Mucosa of stomach (tissue), 1 donor: Measurements from ENCODE around the gene SSR4.
"Not testable (repeated sequence)": the region's sequence is repeated elsewhere in the genome, so short reads cannot be mapped to it uniquely, and the experiment has no call there.

Source experiments
- H3K27me3 ChIP-seq: one replicate; pipeline ENCODE4 v1.7.0; 2013; ENCODE audit warnings: mild to moderate bottlenecking, low read length; ENCODE audit not compliant: control insufficient read depth, insufficient read depth
- H3K36me3 ChIP-seq: one replicate; pipeline ENCODE4 v1.7.0; 2013; ENCODE audit warnings: low read length; ENCODE audit not compliant: control insufficient read depth, insufficient read depth
- H3K4me1 ChIP-seq: one replicate; pipeline ENCODE4 v1.7.0; 2013; ENCODE audit warnings: mild to moderate bottlenecking, low read length; ENCODE audit not compliant: control insufficient read depth, insufficient read depth
- H3K4me3 ChIP-seq: one replicate; pipeline ENCODE4 v1.7.0; 2013; ENCODE audit warnings: low read length
- H3K9ac ChIP-seq: one replicate; pipeline ENCODE4 v1.7.0; 2013; ENCODE audit warnings: mild to moderate bottlenecking, low read length, moderate library complexity
- H3K9me3 ChIP-seq: one replicate; pipeline ENCODE4 v1.7.0; 2013; ENCODE audit warnings: mild to moderate bottlenecking, low read length, moderate library complexity; ENCODE audit not compliant: control insufficient read depth
- donor health status: Pancreatic carcinoma.

The SSR4 gene

DNA sequence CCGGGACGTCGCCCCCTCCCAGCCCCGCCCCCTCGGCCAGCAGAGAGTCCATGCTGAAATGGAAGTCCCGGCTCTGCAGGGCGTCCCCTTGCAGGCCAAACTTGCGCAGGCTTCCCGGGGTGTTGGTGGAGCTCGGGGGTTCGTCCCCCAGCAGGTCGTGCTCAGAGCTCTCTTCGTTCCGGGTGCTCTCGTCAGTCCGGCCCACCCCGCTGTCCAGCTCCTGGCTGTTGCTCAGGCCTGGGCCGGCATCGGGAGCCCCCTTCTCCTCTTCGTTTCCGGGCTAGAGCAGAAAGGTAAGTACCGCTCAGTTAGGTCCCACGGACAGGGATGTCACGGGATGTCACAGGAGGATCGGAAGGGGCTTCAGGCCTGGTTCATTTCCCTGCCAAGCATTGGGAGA lies 10.2 kb downstream of the SSR4 start:
- H3K4me3 ChIP-seq, result no peak overlapping the region
- no peaks in the 10 kb centered on the region for H3K4me1 ChIP-seq
- no peak overlapping the region for H3K9ac ChIP-seq
- H3K9me3 ChIP-seq, result no peaks in the 10 kb centered on the region
- H3K36me3 ChIP-seq, result no peaks in the 10 kb centered on the region
- no peaks in the 10 kb centered on the region for H3K27me3 ChIP-seq

DNA sequence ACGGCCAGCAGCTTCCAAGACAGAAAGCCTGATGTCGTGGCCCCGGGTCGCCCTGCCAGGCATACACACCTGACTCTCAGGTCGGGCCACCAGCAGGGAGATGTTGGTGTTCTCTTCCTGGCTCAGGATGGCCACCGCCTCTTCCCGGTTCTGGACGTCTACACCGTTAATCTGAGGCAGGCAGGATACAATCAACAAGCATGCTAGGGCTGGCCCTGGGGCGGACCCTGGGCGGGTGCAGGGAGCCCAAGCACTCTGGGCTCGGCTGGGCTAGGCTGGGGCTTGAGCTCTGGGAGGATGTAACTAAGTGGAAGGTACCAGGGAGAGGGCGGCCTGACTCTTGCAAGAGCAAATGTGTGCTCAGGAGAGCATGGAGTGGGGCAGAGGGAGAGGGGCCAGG lies 11.0 kb downstream of the SSR4 start:
- Histone ChIP-seq H3K36me3 (no peaks in the 10 kb centered on the region), H3K4me3 (no peak overlapping the region), H3K9ac (no peak overlapping the region), H3K4me1 (no peaks in the 10 kb centered on the region), H3K27me3 (no peaks in the 10 kb centered on the region), H3K9me3 (no peaks in the 10 kb centered on the region)

DNA sequence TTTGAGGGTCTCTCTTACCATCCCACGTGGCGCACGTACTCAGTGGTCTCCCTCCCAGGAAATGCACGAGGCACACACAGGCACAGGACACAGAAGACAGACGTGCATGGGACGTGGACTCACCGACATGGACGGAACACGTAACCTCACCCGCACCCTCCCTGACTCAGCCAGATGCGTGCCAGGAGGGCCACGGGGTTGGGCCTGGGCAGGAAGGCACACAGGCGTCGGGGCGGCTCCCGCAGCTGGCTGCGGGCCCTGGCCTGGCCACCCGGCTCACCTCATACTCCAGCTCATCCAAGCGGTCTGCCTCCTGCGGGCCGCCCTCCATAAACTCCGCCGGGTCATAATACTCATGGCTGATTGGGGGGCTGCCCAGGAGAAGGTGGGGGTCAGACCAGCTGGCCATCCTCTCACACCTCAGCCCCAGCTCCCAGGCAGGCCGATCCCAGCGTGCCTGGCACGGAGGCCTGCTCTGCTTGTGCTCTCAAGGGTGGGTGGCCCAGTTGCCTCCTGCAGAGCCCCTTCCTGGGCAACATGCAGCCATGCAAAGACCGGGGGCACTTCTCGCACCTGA lies 12.6 kb downstream of the SSR4 start:
- Histone ChIP-seq H3K36me3 (no peaks in the 10 kb centered on the region), H3K9ac (no peak overlapping the region), H3K27me3 (no peaks in the 10 kb centered on the region), H3K9me3 (no peaks in the 10 kb centered on the region), H3K4me1 (no peaks in the 10 kb centered on the region), H3K4me3 (no peak overlapping the region)

DNA sequence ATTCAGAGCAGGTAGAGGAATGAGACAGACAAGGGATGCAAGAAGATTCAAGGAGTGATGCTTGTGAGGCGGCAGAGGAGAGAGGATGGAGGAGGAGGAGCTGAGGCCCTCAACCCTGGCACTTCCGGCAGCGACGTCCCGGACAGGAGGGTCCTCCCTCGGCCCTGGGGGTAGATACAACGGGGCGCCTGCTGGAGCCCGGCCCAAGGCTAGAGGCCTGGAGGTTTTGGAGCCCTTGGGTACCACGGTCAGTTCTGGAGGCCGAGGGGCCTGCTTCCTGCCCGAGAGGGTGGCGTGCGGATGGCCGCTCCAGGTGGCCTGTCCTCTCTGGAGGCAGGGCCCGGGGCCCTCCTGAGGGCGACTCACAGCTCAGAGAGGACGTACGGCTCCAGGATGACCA lies 13.5 kb downstream of the SSR4 start:
- Histone ChIP-seq H3K9ac (no peak overlapping the region), H3K36me3 (no peaks in the 10 kb centered on the region), H3K27me3 (no peaks in the 10 kb centered on the region), H3K4me1 (no peaks in the 10 kb centered on the region), H3K4me3 (no peak overlapping the region), H3K9me3 (no peaks in the 10 kb centered on the region)

GRCh38 chrX:153812220-153812619 lies 17.8 kb downstream of the SSR4 start:
- Histone ChIP-seq H3K4me1 (no peaks in the 10 kb centered on the region), H3K36me3 (no peaks in the 10 kb centered on the region), H3K9me3 (no peaks in the 10 kb centered on the region), H3K9ac (no peak overlapping the region), H3K27me3 (no peaks in the 10 kb centered on the region), H3K4me3 (no peak overlapping the region)

GRCh38 chrX:153813161-153813560 lies 18.7 kb downstream of the SSR4 start:
- no peaks in the 10 kb centered on the region for H3K36me3 ChIP-seq
- no peaks in the 10 kb centered on the region for H3K4me1 ChIP-seq
- H3K9me3 ChIP-seq, result no peaks in the 10 kb centered on the region
- no peaks in the 10 kb centered on the region for H3K27me3 ChIP-seq
- no peak overlapping the region for H3K9ac ChIP-seq
- no peak overlapping the region for H3K4me3 ChIP-seq

GRCh38 chrX:153814591-153815315 lies 20.3 kb downstream of the SSR4 start:
- H3K4me1 ChIP-seq, result no peaks in the 10 kb centered on the region
- H3K36me3 ChIP-seq, result no peaks in the 10 kb centered on the region
- no peaks in the 10 kb centered on the region for H3K9me3 ChIP-seq
- H3K27me3 ChIP-seq, result no peaks in the 10 kb centered on the region
- no peak overlapping the region for H3K4me3 ChIP-seq
- H3K9ac ChIP-seq, result no peak overlapping the region

DNA sequence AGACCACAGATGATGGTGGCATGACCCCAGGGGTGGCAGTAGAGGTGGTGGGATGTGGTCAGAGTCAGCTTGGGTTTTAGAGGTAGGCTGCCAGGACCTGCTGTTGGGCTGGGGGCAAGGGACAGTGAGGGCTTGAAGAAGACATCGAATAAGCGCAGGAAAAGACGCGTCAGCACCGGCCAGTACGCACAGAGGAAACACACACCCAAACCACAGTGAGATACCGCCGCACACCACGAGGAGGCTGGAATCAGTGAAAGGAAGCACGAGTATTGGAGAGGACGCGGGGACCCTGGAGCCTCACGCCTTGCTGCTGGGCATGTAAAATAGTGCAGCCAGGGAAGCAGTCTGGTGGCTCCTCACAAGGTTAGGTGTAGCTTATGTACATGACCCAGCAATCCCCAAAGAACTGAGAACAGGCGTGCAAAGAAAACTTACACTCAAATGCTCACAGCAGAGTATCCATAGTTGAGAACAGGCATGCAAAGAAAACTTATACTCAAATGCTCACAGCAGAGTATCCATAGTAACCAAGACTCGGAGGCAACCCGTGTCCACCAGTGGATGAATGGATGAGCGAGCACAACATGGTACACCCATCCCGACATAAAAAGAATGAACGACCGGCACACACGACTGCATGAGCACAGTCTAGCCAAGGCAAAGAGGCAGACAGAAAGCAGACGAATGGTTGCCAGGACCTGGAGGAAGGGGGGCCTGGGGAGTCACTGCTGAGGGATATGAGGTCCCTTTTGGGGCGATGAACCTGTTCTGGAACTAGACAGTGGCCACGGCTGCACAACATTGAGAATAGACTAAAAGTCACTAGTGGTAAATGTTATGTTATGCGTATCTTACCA lies 22.6 kb downstream of the SSR4 start:
- Histone ChIP-seq H3K36me3 (no peaks in the 10 kb centered on the region), H3K9me3 (no peaks in the 10 kb centered on the region), H3K4me3 (no peak overlapping the region), H3K27me3 (no peaks in the 10 kb centered on the region), H3K4me1 (no peaks in the 10 kb centered on the region), H3K9ac (no peak overlapping the region)

GRCh38 chrX:153818064-153818463 lies 23.6 kb downstream of the SSR4 start:
- not testable (repeated sequence) for H3K4me3 ChIP-seq

DNA sequence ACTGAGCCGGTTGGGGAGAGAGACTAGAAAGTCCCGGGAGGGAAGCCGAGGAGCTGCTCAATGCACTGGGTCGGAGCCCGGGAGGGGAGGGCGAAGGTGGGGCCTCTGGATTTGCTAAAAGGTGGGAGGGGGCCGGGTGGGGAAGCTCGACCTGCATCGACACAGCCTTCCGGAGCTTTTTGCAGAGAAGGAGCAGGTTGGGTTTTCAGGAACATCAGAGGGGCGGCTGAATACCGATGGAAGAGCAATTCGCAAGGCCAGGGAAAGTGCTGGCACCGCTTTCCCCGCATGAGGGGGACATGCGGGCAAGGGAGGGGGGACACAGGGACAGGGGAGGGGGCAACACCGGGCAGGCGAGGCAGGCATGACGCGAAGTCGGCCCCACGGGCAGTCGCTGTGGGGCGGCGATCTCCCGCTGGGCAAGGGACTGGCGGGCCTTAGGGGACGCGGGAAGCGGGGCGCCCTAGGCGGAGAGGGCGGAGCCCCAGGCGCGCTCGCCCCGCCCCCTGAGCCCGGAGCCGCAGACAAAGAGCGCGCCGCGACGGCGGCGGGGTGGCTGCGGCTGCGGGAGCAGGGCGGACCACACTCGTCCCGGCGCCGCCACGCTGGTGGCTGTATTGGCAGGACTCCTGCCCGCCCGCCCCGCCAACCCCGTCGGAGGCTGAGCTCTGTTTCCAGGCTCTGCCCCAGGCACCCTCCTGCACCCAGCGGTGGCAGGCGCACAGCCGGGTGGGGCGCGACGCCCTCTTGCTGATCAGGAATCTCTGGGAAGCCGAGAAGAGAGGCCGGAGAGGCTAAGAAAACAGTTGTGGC lies 24.3 kb downstream of the SSR4 start:
- no peaks in the 10 kb centered on the region for H3K9me3 ChIP-seq
- H3K27me3 ChIP-seq, result no peaks in the 10 kb centered on the region
- no peak overlapping the region for H3K4me3 ChIP-seq
- H3K36me3 ChIP-seq, result no peaks in the 10 kb centered on the region
- no peaks in the 10 kb centered on the region for H3K4me1 ChIP-seq
- H3K9ac ChIP-seq, result peak overlapping the region; percentile 8

More at GRCh38 chrX:153818064-153818463, 23.6 kb downstream of the SSR4 start:
- H3K9ac ChIP-seq, H3K27me3 ChIP-seq, H3K9me3 ChIP-seq, H3K4me1 ChIP-seq, H3K36me3 ChIP-seq: not testable (repeated sequence)

DNA sequence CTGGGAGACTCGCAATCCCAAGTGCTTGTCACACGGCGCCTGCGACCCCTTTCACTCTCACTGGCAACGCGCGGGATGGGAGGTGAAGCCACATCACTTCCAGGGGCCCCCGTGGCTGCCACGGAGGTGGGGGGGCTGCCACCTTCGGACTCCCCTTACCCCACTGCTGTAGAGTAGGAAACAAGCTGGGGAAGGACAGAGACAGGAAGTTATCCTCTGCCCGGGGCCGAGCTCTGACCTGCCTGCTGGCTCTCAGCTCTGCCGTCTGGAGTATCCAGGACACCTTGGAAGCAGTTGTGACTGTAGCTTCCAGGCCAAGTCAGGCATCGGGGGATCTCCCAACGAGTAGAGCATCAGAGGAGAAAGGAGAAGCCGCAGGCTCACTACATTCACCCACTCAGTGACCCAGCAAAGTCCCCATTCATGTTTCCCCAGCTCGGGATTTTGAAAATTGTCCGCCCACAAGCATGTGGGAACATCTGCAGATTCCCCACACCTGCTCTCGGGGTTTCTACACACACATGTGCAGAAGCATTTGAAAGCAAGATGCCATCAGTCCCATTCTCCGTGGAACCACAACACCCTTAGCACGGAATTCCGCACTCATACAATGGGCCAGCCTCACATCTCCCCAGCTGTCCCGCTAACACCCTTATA lies 25.0 kb downstream of the SSR4 start:
- Histone ChIP-seq H3K4me3 (no peak overlapping the region), H3K9me3 (no peaks in the 10 kb centered on the region), H3K27me3 (no peaks in the 10 kb centered on the region), H3K36me3 (no peaks in the 10 kb centered on the region), H3K9ac (peak overlapping the region; percentile 8), H3K4me1 (no peaks in the 10 kb centered on the region)
